K562 (cell line): Measurements from ENCODE around the gene ULBP2. TPM values are rescaled to one million over a fixed set of nuclear protein-coding genes. Genes with fewer than 3 reads are reported as not detected.
A peak's percentile ranks its signal among the peaks of the same experiment; 100 is the strongest.
"Not testable (repeated sequence)": the region's sequence is repeated elsewhere in the genome, so short reads cannot be mapped to it uniquely, and the experiment has no call there.

ENCODE experiments used
- ATAC-seq: fragments of 200-7000 bp; cut with Tn5 transposase; 3 replicates; pipeline ENCODE4 v1.9.1; 2020; ENCODE audit warnings: moderate library complexity
- BruUV-seq: library from RNA; stranded (reverse); fragments of 400-500 nt; replicated peaks from 2 replicates; lab custom pipeline; 2021; lab: Mats Ljungman, UMichigan
- CTCF ChIA-PET: fragments of 300-600 bp; formaldehyde crosslinking; extraction: SDS; loops from one replicate; lab custom pipeline; 2021; ENCODE audit warnings: low intra/inter-chr PET ratio; lab: Yijun Ruan, JAX
- POLR2A ChIA-PET: fragments of 300-600, 350-650 bp; sonication (Branson Sonifier 250); formaldehyde crosslinking; extraction: SDS; loops from one replicate; lab custom pipeline; 2021; ENCODE audit warnings: antibody characterized with exemption, inconsistent platforms; lab: Yijun Ruan, JAX
- DNase-seq, 4 experiments: peaks; one replicate each; pipeline versions ENCODE4 v3.0.0 to v3.0.0-alpha.2; 2011 to 2018; ENCODE audit warnings: low spot score in 3 of 4, mixed read lengths in 3 of 4; ENCODE audit errors: extremely low read depth in 1 of 4
- FAIRE-seq: peaks from 2 replicates; lab custom pipeline; 2011; peaks lifted over from hg19 to GRCh38; lab: Jason Lieb, UNC
- H2AFZ ChIP-seq: 2 replicates; pipeline ENCODE4 v1.6.0; 2011; ENCODE audit warnings: low read depth, low read length, control low read depth, inconsistent platforms
- H3K27ac ChIP-seq: fragments of 200-600 bp; 3 replicates; pipeline ENCODE4 v1.8.0; 2011; ENCODE audit warnings: low read depth, mild to moderate bottlenecking, control low read depth, inconsistent platforms, low read length, moderate library complexity, mixed read lengths; ENCODE audit errors: extremely low read depth
- H3K27me3 ChIP-seq, 2 experiments: fragments of 300-600 bp in 1 of 2; 2 replicates in 1 of 2; 3 replicates in 1 of 2; pipeline versions ENCODE4 v1.6.0 to v1.8.0; 2011; ENCODE audit warnings: inconsistent platforms in 2 of 2, low read length in 2 of 2, mild to moderate bottlenecking in 1 of 2, mixed read lengths in 1 of 2, moderate library complexity in 1 of 2; ENCODE audit not compliant: control insufficient read depth in 2 of 2, insufficient read depth in 2 of 2
- H3K36me3 ChIP-seq: fragments of 300-600 bp; 3 replicates; pipeline ENCODE4 v1.8.0; 2011; ENCODE audit warnings: mild to moderate bottlenecking, low read length, inconsistent platforms; ENCODE audit not compliant: control insufficient read depth, insufficient read depth
- H3K4me1 ChIP-seq, 2 experiments: fragments of 200-600 bp in 1 of 2; replicated peaks in 1 of 2; 2 replicates in 1 of 2; 3 replicates in 1 of 2; pipeline versions ENCODE4 v1.5.1 to v1.8.0; 2011; ENCODE audit warnings: inconsistent platforms in 2 of 2, low read length in 2 of 2, mild to moderate bottlenecking in 1 of 2, mixed read lengths in 1 of 2, moderate library complexity in 1 of 2; ENCODE audit not compliant: control insufficient read depth in 2 of 2, insufficient read depth in 2 of 2
- H3K4me2 ChIP-seq: 2 replicates; pipeline ENCODE4 v1.6.1; 2011; ENCODE audit warnings: low read length, control low read depth, inconsistent platforms, mixed read lengths; ENCODE audit not compliant: insufficient read depth
- H3K4me3 ChIP-seq: fragments of 200-600 bp; sonication (generic), shearing (Covaris generic); 2 replicates; pipeline ENCODE4 v1.5.1; 2016; ENCODE audit warnings: control low read depth, inconsistent platforms
- H3K79me2 ChIP-seq: fragments of 200-600 bp; 3 replicates; pipeline ENCODE4 v1.8.0; 2011; ENCODE audit warnings: low read length, inconsistent platforms; ENCODE audit not compliant: control insufficient read depth, insufficient read depth
- H3K9ac ChIP-seq, 2 experiments: 2 replicates each; pipeline versions ENCODE4 v1.6.0 to v1.6.1; 2011; ENCODE audit warnings: low read depth in 2 of 2, low read length in 2 of 2, control low read depth in 1 of 2, inconsistent platforms in 1 of 2, mild to moderate bottlenecking in 1 of 2, mixed read lengths in 1 of 2; ENCODE audit not compliant: insufficient read depth in 1 of 2
- H3K9me1 ChIP-seq: one replicate; pipeline ENCODE4 v1.6.0; 2011; ENCODE audit warnings: inconsistent platforms, mild to moderate bottlenecking, low read length, moderate library complexity; ENCODE audit not compliant: control insufficient read depth, insufficient read depth
- H3K9me3 ChIP-seq: replicated peaks from 2 replicates; pipeline ENCODE4 v1.5.1; 2011; ENCODE audit warnings: low read depth, low read length, inconsistent platforms; ENCODE audit not compliant: control insufficient read depth, insufficient read depth
- H4K20me1 ChIP-seq: replicated peaks from 2 replicates; pipeline ENCODE4 v1.6.1; 2011; ENCODE audit warnings: low read length, inconsistent platforms, mixed read lengths; ENCODE audit not compliant: control insufficient read depth, insufficient read depth
- CBX1 ChIP-seq: sonication (generic); IDR thresholded peaks from 2 replicates; pipeline ENCODE4 v1.6.1; 2016; ENCODE audit warnings: antibody characterized with exemption, low read depth, mild to moderate bottlenecking
- NFATC3 ChIP-seq: fragments of 450-650 bp; IDR thresholded peaks from 2 replicates; pipeline ENCODE4 v1.6.1; 2017; ENCODE audit warnings: mild to moderate bottlenecking
- ZBTB33 ChIP-seq: sonication (generic); formaldehyde crosslinking; IDR thresholded peaks from 2 replicates; pipeline ENCODE4 v1.8.1; 2023; ENCODE audit warnings: mild to moderate bottlenecking, missing genetic modification reagents
- WGBS: fragments of 100-300 bp; shearing (Covaris generic); methylation state at CpG from one replicate; pipeline ENCODE4 v1.1.6; 2016; ENCODE audit warnings: low coverage, mixed read lengths; ENCODE audit not compliant: insufficient coverage; ENCODE audit errors: missing lambda C conversion rate; 5-methylcytosine and 5-hydroxymethylcytosine counted together
- in situ Hi-C: fragments of 300-500 bp; cut with MboI; formaldehyde crosslinking; loops from 4 replicates; pipeline ENCODE4 v1.15.0; 2018; ENCODE audit warnings: inconsistent platforms, mixed read lengths
- intact Hi-C: fragments of 100-400 bp; cut with micrococcal nuclease; formaldehyde crosslinking; loops from 2 replicates; pipeline ENCODE4 v1.14.2; 2022
- polyA plus RNA-seq, 8 experiments: library from polyadenylated mRNA; depleted of rRNA in 4 of 8; stranded (reverse) in 5 of 8; unstranded in 3 of 8; fragments of >200 nt; fragmentation: Nextera tagmentation in 2 of 8; fragmentation: Illumina TruSeq in 1 of 8; extraction: Ambion mirVana in 2 of 8; extraction: Trizol in 1 of 8; gene quantifications; 2 replicates each; pipeline versions ENCODE4 v1.2.1 to v1.2.3, GENCODE V29; 2011 to 2014; ENCODE audit warnings: inconsistent platforms in 1 of 8, missing spikeins in 1 of 8
- total RNA-seq, 7 experiments: library from RNA; depleted of rRNA in 6 of 7; stranded (reverse); fragments of >200 nt in 6 of 7; fragmentation: Illumina TruSeq in 2 of 7; extraction: Trizol in 2 of 7; gene quantifications; 2 replicates each; pipeline versions ENCODE4 v1.2.1 to v1.2.3, GENCODE V29; 2011 to 2021; ENCODE audit warnings: low replicate concordance in 1 of 7

The ULBP2 gene
- total and polyA plus RNA-seq, 9 of the 15 experiments (the other 6 are each of a cell fraction or from before 2014, with no cell fraction given), result 0.50 to 5.3 (median 1.2) TPM

GRCh38 chr6:149965194-149966020 is 23.6 kb downstream of the ULBP2 start:
- TF ChIP-seq CBX1, result no peak
- peak; percentile 80; the same call in 1 of the 2 replicates for TF ChIP-seq ZBTB33 (CRISPR knock-in tag)
- no peak for TF ChIP-seq NFATC3
- ATAC-seq (no peak), DNase-seq (no peak), FAIRE-seq (no peak)
- ChIA-PET POLR2A (no interaction called here), CTCF (no interaction called here)
- H3K27me3 ChIP-seq, result no peaks in the 10 kb centered on the region; a peak in 2 of 5 replicates
- peaks cover 10% of the 10 kb centered on the region for H3K9me3 ChIP-seq
- in situ Hi-C loops, result no loop called here
- WGBS, result 61% methylated on average over 26 of the region's 38 CpGs
- no peaks in the 10 kb centered on the region for H3K9me1 ChIP-seq
- no TSS peak for BruUV-seq
- H3K36me3 ChIP-seq, result no peaks in the 10 kb centered on the region
- H2AFZ ChIP-seq, result no peak overlapping the region
- intact Hi-C loops, result no loop called here
- H3K4me1 ChIP-seq, result peaks cover 9 to 21% of the 10 kb centered on the region in 2 experiments; a peak in 4 of 5 replicates
- no peak overlapping the region for H3K4me3 ChIP-seq
- no peak overlapping the region for H3K4me2 ChIP-seq
- no peaks in the 10 kb centered on the region for H3K79me2 ChIP-seq
- no peak overlapping the region for H3K27ac ChIP-seq
- H4K20me1 ChIP-seq, result no peaks in the 10 kb centered on the region
- H3K9ac ChIP-seq, result no peak overlapping the region

- H3K4me1 ChIP-seq, result peaks cover 9 to 21% of the 10 kb centered on the region in 2 experiments; a peak in 4 of 5 replicates
- BruUV-seq, POLR2A ChIA-PET, CTCF ChIA-PET, ATAC-seq, DNase-seq, intact Hi-C loops, in situ Hi-C loops, H3K79me2 ChIP-seq, H3K4me2 ChIP-seq, H3K27me3 ChIP-seq, H3K36me3 ChIP-seq, FAIRE-seq, H3K9ac ChIP-seq, H3K4me3 ChIP-seq, H3K9me1 ChIP-seq, H3K9me3 ChIP-seq, H2AFZ ChIP-seq, H4K20me1 ChIP-seq, H3K27ac ChIP-seq: not testable (repeated sequence)
- WGBS, result 19% methylated on average over 2 of the region's 2 CpGs
Measured at GRCh38 chr6:149966319-149966718, 24.5 kb downstream of the ULBP2 start.
